Panc1 (cell line): ENCODE results near the gene NR0B2. TPM values are rescaled to one million over a fixed set of nuclear protein-coding genes. Genes with fewer than 3 reads are reported as not detected.
A peak's percentile ranks its signal among the peaks of the same experiment; 100 is the strongest.

ENCODE experiments used
- ATAC-seq: fragments of 200-7000 bp; cut with Tn5 transposase; 2 replicates; pipeline ENCODE4 v1.9.1; 2020; ENCODE audit warnings: mild to moderate bottlenecking, moderate library complexity
- BruUV-seq: library from RNA; stranded (reverse); fragments of 400-500 nt; replicated peaks from 2 replicates; lab custom pipeline; 2021; lab: Mats Ljungman, UMichigan
- CTCF ChIA-PET: fragments of 300-600 bp; sonication (Branson Sonifier 250); formaldehyde crosslinking; loops from one replicate; lab custom pipeline; 2022; ENCODE audit warnings: antibody characterized with exemption; lab: Charles Lee
- POLR2A ChIA-PET: fragments of 300-600 bp; sonication (Branson Sonifier 250); formaldehyde crosslinking; loops from one replicate; lab custom pipeline; 2022; ENCODE audit warnings: antibody characterized with exemption; lab: Charles Lee
- DNase-seq: peaks from one replicate; pipeline ENCODE4 v3.0.0-alpha.2; 2010; ENCODE audit warnings: low read depth, low spot score
- H3K27ac ChIP-seq: 2 replicates; pipeline ENCODE4 v1.5.1; 2011; ENCODE audit warnings: mild to moderate bottlenecking, low read length, inconsistent platforms
- H3K27me3 ChIP-seq: fragments of 200-500 bp; sonication (Bioruptor generic); 2 replicates; pipeline ENCODE4 v1.6.0; 2014; ENCODE audit warnings: low read length, inconsistent platforms; ENCODE audit not compliant: control insufficient read depth, insufficient read depth
- H3K36me3 ChIP-seq: fragments of 200-500 bp; sonication (Bioruptor generic); 2 replicates; pipeline ENCODE4 v1.5.1; 2014; ENCODE audit warnings: inconsistent platforms, mild to moderate bottlenecking, low read length, moderate library complexity; ENCODE audit not compliant: control insufficient read depth, insufficient read depth
- H3K4me1 ChIP-seq: 2 replicates; pipeline ENCODE4 v1.5.1; 2011; ENCODE audit warnings: inconsistent platforms, mild to moderate bottlenecking, low read length, moderate library complexity; ENCODE audit not compliant: control insufficient read depth, insufficient read depth
- H3K4me3 ChIP-seq, 2 experiments: 2 replicates each; pipeline ENCODE4 v1.5.1; 2011 to 2012; ENCODE audit warnings: low read depth in 2 of 2, low read length in 2 of 2, mild to moderate bottlenecking in 2 of 2, inconsistent platforms in 1 of 2, moderate library complexity in 1 of 2
- H3K9me3 ChIP-seq: fragments of 200-500 bp; sonication (Bioruptor generic); 2 replicates; pipeline ENCODE4 v1.5.1; 2014; ENCODE audit warnings: low read depth, mild to moderate bottlenecking, inconsistent platforms, low read length, moderate library complexity; ENCODE audit not compliant: control insufficient read depth, insufficient read depth
- CTCF ChIP-seq: fragments of 450-650 bp; IDR thresholded peaks from 2 replicates; pipeline ENCODE4 v1.5.1; 2017; ENCODE audit warnings: mild to moderate bottlenecking
- POLR2AphosphoS5 ChIP-seq: IDR thresholded peaks from 2 replicates; pipeline ENCODE4 v1.6.1; 2012; ENCODE audit warnings: mild to moderate bottlenecking, low read depth, low read length, moderate library complexity
- REST ChIP-seq, 2 experiments: IDR thresholded peaks; 2 replicates each; pipeline ENCODE4 v1.6.1; 2011 to 2012; ENCODE audit warnings: low read depth in 2 of 2, control low read depth in 1 of 2, low read length in 1 of 2, mild to moderate bottlenecking in 1 of 2, moderate library complexity in 1 of 2; ENCODE audit not compliant: insufficient read depth in 1 of 2
- SIN3A ChIP-seq: IDR thresholded peaks from 2 replicates; pipeline ENCODE4 v1.6.1; 2012; ENCODE audit warnings: low read depth, mild to moderate bottlenecking, low read length, moderate library complexity, borderline replicate concordance; ENCODE audit not compliant: insufficient read depth
- TCF7L2 ChIP-seq: IDR thresholded peaks from 2 replicates; pipeline ENCODE4 v1.6.1; 2011; ENCODE audit warnings: mild to moderate bottlenecking, low read depth, low read length, inconsistent platforms
- in situ Hi-C: cut with HindIII; loops from 2 replicates; pipeline ENCODE4 v1.10.0; 2016; ENCODE audit warnings: low sequenced_read_pairs, low pct_unique_long_range_greater_than_20kb
- intact Hi-C: fragments of 100-400 bp; cut with micrococcal nuclease; formaldehyde crosslinking; loops from one replicate; pipeline ENCODE4 v1.10.0; 2022; ENCODE audit not compliant: unreplicated experiment
- total RNA-seq: library from RNA; stranded (reverse); gene quantifications from one replicate; pipeline ENCODE4 v1.2.1, GENCODE V29; 2021; ENCODE audit not compliant: unreplicated experiment

The NR0B2 gene
- total RNA-seq, 1 experiment from 2014 or later, result 5.2 TPM

GRCh38 chr1:26913389-26913753 lies 404 bp downstream of the NR0B2 start:
- intact Hi-C loops, result no loop called here
- Histone ChIP-seq H3K4me1 (peaks cover 49% of the 10 kb centered on the region), H3K4me3 (peak overlapping the region; percentile 2 to 33; a peak in 3 of 4 replicates), H3K36me3 (no peaks in the 10 kb centered on the region), H3K9me3 (no peaks in the 10 kb centered on the region), H3K27me3 (no peaks in the 10 kb centered on the region), H3K27ac (peak overlapping the region; percentile 83)
- in situ Hi-C loops, result no loop called here
- POLR2A ChIA-PET, result interaction anchor here (0.7 kb wide), 1 partner anchor 290 kb away, joined by 3 read pairs; no protein-coding TSS in a partner anchor
- ATAC-seq (peak; percentile 53), DNase-seq (no peak)
- BruUV-seq, result no TSS peak
- CTCF ChIA-PET, result interaction anchor here (0.6 kb wide), 1 partner anchor 17 kb away, joined by 5 read pairs; no protein-coding TSS in a partner anchor
- TF ChIP-seq REST (IDR thresholded peaks at IDR 0.05; ENCODE audit: insufficient read depth in 1 of 2, low read depth in 2 of 2, low read length in 1 of 2), result no peak
- TF ChIP-seq SIN3A, result no peak
- TF ChIP-seq TCF7L2, result no peak
- no peak for TF ChIP-seq POLR2AphosphoS5
- no peak for TF ChIP-seq CTCF

- TF ChIP-seq CTCF (no peak), SIN3A (no peak), REST (IDR thresholded peaks at IDR 0.05; ENCODE audit: insufficient read depth in 1 of 2, low read depth in 2 of 2, low read length in 1 of 2) (no peak), POLR2AphosphoS5 (no peak), TCF7L2 (no peak)
- DNase-seq, result no peak
- Histone ChIP-seq H3K27ac (peak overlapping the region; percentile 83), H3K9me3 (no peaks in the 10 kb centered on the region), H3K36me3 (no peaks in the 10 kb centered on the region), H3K4me3 (peak overlapping the region in 1 of 2 experiments; percentile 27; a peak in 2 of 4 replicates), H3K4me1 (peaks cover 55% of the 10 kb centered on the region), H3K27me3 (no peaks in the 10 kb centered on the region)
- CTCF ChIA-PET, result interaction anchor here (0.5 to 0.7 kb wide), 2 partner anchors 121 to 134 kb away, joined by 3 to 4 read pairs; no protein-coding TSS in a partner anchor
- POLR2A ChIA-PET, result no interaction called here
- BruUV-seq, result no TSS peak
- in situ Hi-C loops (no loop called here), intact Hi-C loops (no loop called here)
- no peak for ATAC-seq
Observed at GRCh38 chr1:26912147-26912490, 1.7 kb downstream of the NR0B2 start.
